ENCODE measurements around the gene CDSN. TPM values are rescaled to one million over a fixed set of nuclear protein-coding genes. Genes with fewer than 3 reads are reported as not detected.

The CDSN gene
- total and polyA plus RNA-seq, 2 donors, result 0.05 to 6.2 TPM

DNA sequence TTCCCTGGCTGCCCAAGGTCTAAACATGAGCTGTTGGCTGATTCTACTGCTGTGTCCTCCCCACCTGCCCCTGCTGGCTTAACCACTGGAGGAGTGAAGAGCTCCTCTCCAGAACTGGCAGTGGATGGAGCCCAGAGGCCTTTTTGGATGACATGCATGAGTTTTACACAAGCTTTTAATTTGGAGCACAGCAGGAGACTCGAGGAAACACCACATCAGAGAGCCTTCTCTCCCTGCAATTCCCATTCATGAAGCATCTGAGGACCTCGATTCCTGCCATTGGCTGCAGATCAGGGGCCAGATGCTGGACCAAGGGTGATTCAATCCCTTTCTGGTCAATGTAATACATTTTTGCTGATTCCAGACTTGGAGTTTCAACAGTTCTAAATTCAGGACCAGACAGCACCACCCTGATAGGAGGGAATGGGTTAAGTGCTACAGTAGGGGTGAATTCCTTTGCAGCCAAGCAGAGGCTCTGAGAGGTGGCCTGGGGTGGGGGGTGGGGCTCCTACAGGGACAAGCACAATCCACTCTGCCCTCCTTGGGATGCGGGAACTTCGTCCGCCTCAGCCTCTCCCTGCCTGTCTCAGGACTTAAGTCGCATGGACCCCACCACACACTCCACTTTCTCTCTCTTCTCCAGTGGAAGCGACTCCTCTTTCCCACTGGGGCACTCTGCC lies 6.2 kb downstream of the CDSN start:
- no peak for DNase-seq (ENCODE audit: low read depth in 6 of 9, low spot score in 9 of 9)
- no peak overlapping the region for H3K4me3 ChIP-seq (ENCODE audit: low read length in 2 of 2)
- WGBS, result 78% methylated on average over 7 of the region's 7 CpGs
- peaks cover 0 to 62% of the 10 kb centered on the region in 2 donors for H3K27me3 ChIP-seq (ENCODE audit: control insufficient read depth in 2 of 2, insufficient read depth in 1 of 2, low read length in 1 of 2)
- no peaks in the 10 kb centered on the region for H3K36me3 ChIP-seq (ENCODE audit: control insufficient read depth in 2 of 2, insufficient read depth in 2 of 2, low read length in 1 of 2)
- no peak overlapping the region for H3K27ac ChIP-seq (ENCODE audit: low read depth in 1 of 2, low read length in 1 of 2)
- H3K9me3 ChIP-seq (ENCODE audit: control insufficient read depth in 2 of 2, insufficient read depth in 1 of 2, low read length in 1 of 2), result no peaks in the 10 kb centered on the region
- H3K4me1 ChIP-seq (ENCODE audit: control insufficient read depth in 2 of 2, insufficient read depth in 2 of 2, low read length in 2 of 2), result peaks cover 0 to 3% of the 10 kb centered on the region in 2 donors

DNA sequence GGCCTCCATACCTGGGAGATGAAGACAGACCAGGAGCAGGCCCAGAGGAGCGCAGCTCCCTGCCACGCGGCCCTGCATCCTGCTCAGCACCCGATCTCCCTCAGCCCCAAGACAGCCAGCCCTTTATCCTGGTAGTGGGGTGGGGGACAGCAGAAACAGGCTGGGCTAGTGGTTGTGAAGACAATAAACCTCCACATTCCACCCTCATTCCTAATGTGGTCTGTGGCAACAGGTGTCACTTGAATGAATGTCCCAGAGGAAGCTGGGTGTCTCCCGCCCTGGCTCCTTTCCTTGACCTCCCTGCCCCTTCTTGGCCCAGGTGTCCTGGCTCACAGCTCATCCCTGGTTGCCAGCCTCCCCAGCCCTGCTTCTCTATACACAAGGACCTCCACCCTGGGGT lies 7.8 kb downstream of the CDSN start, which contains the start of gene C6orf15:
Gene C6orf15 (minus strand): TSS at position 98 of the 400 bp plus-strand sequence. CDS start 20 bp downstream, at position 78.
- H3K27me3 ChIP-seq (ENCODE audit: control insufficient read depth in 2 of 2, insufficient read depth in 1 of 2, low read length in 1 of 2), result peaks cover 0 to 58% of the 10 kb centered on the region in 2 donors
- no peak within 1 kb of the TSS for H3K4me3 ChIP-seq (ENCODE audit: low read length in 2 of 2)
- no peaks in the 10 kb centered on the region for H3K36me3 ChIP-seq (ENCODE audit: control insufficient read depth in 2 of 2, insufficient read depth in 2 of 2, low read length in 1 of 2)
- WGBS, result 97% methylated on average over 5 of the region's 5 CpGs
- no peaks in the 10 kb centered on the region for H3K9me3 ChIP-seq (ENCODE audit: control insufficient read depth in 2 of 2, insufficient read depth in 1 of 2, low read length in 1 of 2)
- H3K27ac ChIP-seq (ENCODE audit: low read depth in 1 of 2, low read length in 1 of 2), result no peak within 1 kb of the TSS
- H3K4me1 ChIP-seq (ENCODE audit: control insufficient read depth in 2 of 2, insufficient read depth in 2 of 2, low read length in 2 of 2), result peaks cover 0 to 3% of the 10 kb centered on the region in 2 donors
- no peak for DNase-seq (ENCODE audit: low read depth in 6 of 9, low spot score in 9 of 9)

DNA sequence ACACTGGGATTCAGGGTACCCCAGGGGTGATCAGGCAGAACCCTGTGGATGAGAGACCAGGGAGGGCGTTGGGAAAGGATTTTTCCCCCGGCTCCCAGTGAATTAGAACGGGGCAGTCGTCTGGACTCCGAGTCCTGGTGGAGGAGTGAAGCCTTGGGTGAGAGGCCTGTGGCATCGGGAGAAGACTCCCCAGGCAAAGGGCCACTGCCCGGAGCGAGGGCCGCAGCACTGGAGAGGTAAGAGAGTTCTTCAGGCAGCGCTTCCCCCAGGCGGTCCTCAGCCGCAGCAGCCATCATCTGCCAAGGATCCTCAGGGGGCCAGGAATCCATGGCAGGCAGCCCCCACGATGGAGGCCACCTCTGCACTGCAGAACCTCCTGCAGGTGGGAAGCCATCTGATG lies 8.5 kb downstream of the CDSN start:
- no peak overlapping the region for H3K27ac ChIP-seq (ENCODE audit: low read depth in 1 of 2, low read length in 1 of 2)
- peaks cover 0 to 3% of the 10 kb centered on the region in 2 donors for H3K4me1 ChIP-seq (ENCODE audit: control insufficient read depth in 2 of 2, insufficient read depth in 2 of 2, low read length in 2 of 2)
- peaks cover 0 to 52% of the 10 kb centered on the region in 2 donors for H3K27me3 ChIP-seq (ENCODE audit: control insufficient read depth in 2 of 2, insufficient read depth in 1 of 2, low read length in 1 of 2)
- H3K9me3 ChIP-seq (ENCODE audit: control insufficient read depth in 2 of 2, insufficient read depth in 1 of 2, low read length in 1 of 2), result no peaks in the 10 kb centered on the region
- H3K36me3 ChIP-seq (ENCODE audit: control insufficient read depth in 2 of 2, insufficient read depth in 2 of 2, low read length in 1 of 2), result no peaks in the 10 kb centered on the region
- DNase-seq (ENCODE audit: low read depth in 6 of 9, low spot score in 9 of 9), result no peak
- WGBS, result 96% methylated on average over 13 of the region's 13 CpGs
- no peak overlapping the region for H3K4me3 ChIP-seq (ENCODE audit: low read length in 2 of 2)

DNA sequence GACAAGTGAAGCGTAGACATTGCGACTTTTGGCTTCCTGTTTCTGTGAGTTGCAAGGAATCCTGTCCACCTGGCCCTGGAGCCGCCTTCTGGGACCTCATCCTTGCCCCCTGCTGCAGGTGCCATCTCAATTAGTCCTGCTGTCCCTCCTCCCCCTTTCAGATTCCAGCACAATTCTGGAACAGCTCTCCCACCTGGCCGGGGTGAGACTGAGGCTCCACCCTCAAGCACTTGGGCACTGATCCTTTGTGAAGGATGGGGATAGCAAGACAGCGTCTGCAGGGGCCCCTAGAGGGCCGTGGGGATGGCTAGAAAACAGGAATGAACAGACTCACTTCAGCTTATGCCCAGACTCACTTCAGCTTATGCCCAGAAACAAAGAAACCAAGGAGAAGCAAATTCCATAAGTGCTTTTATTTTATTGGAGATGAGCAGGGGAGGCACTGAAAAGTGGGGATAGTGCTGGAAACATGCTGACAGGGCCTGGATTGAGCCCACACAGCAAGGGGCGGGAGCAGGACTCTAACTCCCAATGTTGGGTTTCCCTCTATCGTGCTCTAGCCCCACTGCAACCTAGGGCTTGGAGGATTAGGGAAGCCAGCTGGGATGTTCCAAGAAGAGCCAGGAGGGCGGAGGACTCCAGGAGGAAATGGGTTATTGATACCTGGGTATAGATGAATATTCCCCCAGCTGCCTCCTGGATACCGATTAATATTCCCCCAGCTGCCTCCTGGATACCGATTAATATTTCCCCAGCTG lies 9.2 kb downstream of the CDSN start:
- H3K27ac ChIP-seq (ENCODE audit: low read depth in 1 of 2, low read length in 1 of 2), result no peak overlapping the region
- peaks cover 0 to 45% of the 10 kb centered on the region in 2 donors for H3K27me3 ChIP-seq (ENCODE audit: control insufficient read depth in 2 of 2, insufficient read depth in 1 of 2, low read length in 1 of 2)
- DNase-seq (ENCODE audit: low read depth in 6 of 9, low spot score in 9 of 9), result no peak
- H3K9me3 ChIP-seq (ENCODE audit: control insufficient read depth in 2 of 2, insufficient read depth in 1 of 2, low read length in 1 of 2), result no peaks in the 10 kb centered on the region
- H3K36me3 ChIP-seq (ENCODE audit: control insufficient read depth in 2 of 2, insufficient read depth in 2 of 2, low read length in 1 of 2), result no peaks in the 10 kb centered on the region
- peaks cover 0 to 3% of the 10 kb centered on the region in 2 donors for H3K4me1 ChIP-seq (ENCODE audit: control insufficient read depth in 2 of 2, insufficient read depth in 2 of 2, low read length in 2 of 2)
- WGBS, result 92% methylated on average over 11 of the region's 11 CpGs
- no peak overlapping the region for H3K4me3 ChIP-seq (ENCODE audit: low read length in 2 of 2)

DNA sequence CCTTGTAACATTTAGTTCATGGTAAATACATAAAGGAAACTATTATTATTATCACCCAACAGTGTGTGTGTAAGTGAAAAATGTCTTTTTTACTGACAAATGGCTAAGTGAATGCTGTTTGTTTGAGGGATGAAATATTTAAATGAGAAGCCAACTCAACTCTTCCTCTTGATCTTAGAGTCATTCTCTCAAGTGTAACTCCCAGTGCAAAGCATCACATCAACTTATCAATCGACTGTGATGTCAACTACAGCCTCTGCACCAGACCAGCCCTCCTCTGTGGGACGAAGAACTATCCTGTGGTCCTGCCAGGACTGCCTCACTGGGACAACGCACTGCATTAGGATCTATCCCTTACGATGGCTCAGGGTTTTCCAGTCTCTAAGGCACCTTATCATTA lies 13.2 kb downstream of the CDSN start:
- 86% methylated on average over 4 of the region's 4 CpGs for WGBS
- Histone ChIP-seq H3K4me1 (ENCODE audit: control insufficient read depth in 2 of 2, insufficient read depth in 2 of 2, low read length in 2 of 2) (peaks cover 0 to 2% of the 10 kb centered on the region in 2 donors), H3K27ac (ENCODE audit: low read depth in 1 of 2, low read length in 1 of 2) (no peak overlapping the region), H3K27me3 (ENCODE audit: control insufficient read depth in 2 of 2, insufficient read depth in 1 of 2, low read length in 1 of 2) (peaks cover 0 to 27% of the 10 kb centered on the region in 2 donors), H3K9me3 (ENCODE audit: control insufficient read depth in 2 of 2, insufficient read depth in 1 of 2, low read length in 1 of 2) (no peaks in the 10 kb centered on the region), H3K36me3 (ENCODE audit: control insufficient read depth in 2 of 2, insufficient read depth in 2 of 2, low read length in 1 of 2) (no peaks in the 10 kb centered on the region), H3K4me3 (ENCODE audit: low read length in 2 of 2) (no peak overlapping the region)
- DNase-seq (ENCODE audit: low read depth in 6 of 9, low spot score in 9 of 9), result no peak

DNA sequence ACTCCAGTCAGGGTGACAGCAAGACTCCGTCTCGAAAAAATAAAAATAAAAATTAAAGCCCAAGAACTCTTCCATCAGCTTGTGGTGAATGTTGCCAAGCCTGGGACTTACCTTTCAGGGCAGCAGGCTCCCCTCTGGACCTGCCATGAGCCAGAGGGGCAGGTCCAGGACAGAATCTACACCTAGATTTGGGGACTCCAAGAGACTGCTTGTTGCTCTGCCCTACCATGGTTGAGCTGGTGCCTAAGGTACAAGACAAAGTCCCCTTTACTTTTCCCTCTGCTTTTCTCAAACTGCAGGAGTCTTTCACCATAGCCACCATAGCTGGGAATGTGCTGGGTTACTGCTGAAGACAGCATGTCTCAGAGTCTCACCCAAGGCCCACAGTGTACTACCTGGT lies 17.1 kb downstream of the CDSN start:
- no peaks in the 10 kb centered on the region for H3K27me3 ChIP-seq (ENCODE audit: control insufficient read depth in 2 of 2, insufficient read depth in 1 of 2, low read length in 1 of 2)
- H3K9me3 ChIP-seq (ENCODE audit: control insufficient read depth in 2 of 2, insufficient read depth in 1 of 2, low read length in 1 of 2), result no peaks in the 10 kb centered on the region
- no peak overlapping the region for H3K4me3 ChIP-seq (ENCODE audit: low read length in 2 of 2)
- 98% methylated on average over 2 of the region's 2 CpGs for WGBS
- no peaks in the 10 kb centered on the region for H3K36me3 ChIP-seq (ENCODE audit: control insufficient read depth in 2 of 2, insufficient read depth in 2 of 2, low read length in 1 of 2)
- no peak for DNase-seq (ENCODE audit: low read depth in 6 of 9, low spot score in 9 of 9)
- no peak overlapping the region for H3K27ac ChIP-seq (ENCODE audit: low read depth in 1 of 2, low read length in 1 of 2)
- peaks cover 0 to 2% of the 10 kb centered on the region in 2 donors for H3K4me1 ChIP-seq (ENCODE audit: control insufficient read depth in 2 of 2, insufficient read depth in 2 of 2, low read length in 2 of 2)

DNA sequence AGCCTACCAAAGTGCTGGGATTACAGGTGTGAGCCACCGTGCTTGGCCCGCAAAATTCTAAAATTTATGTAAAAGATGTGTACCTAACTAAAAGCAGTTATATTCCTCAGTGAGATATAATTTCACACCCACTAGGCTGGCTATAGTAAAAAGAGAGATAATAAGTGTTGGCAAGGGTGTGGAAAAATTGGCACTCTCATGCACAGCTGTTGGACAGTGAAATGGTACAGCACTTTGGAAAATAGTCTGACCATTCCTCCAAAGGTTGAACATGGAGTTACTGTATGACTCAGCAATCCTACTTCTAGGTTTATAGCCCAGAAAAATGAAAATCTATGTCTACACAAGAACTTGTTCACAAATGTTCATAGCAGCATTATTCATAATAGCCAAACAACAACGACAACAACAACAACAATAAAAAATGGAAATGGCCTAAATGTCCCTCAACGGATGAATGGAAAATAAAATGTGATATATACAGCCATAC lies 21.8 kb downstream of the CDSN start:
- Histone ChIP-seq H3K9me3 (ENCODE audit: control insufficient read depth in 2 of 2, insufficient read depth in 1 of 2, low read length in 1 of 2) (no peaks in the 10 kb centered on the region), H3K4me3 (ENCODE audit: low read length in 2 of 2) (no peak overlapping the region), H3K27me3 (ENCODE audit: control insufficient read depth in 2 of 2, insufficient read depth in 1 of 2, low read length in 1 of 2) (no peaks in the 10 kb centered on the region), H3K27ac (ENCODE audit: low read depth in 1 of 2, low read length in 1 of 2) (no peak overlapping the region), H3K36me3 (ENCODE audit: control insufficient read depth in 2 of 2, insufficient read depth in 2 of 2, low read length in 1 of 2) (no peaks in the 10 kb centered on the region), H3K4me1 (ENCODE audit: control insufficient read depth in 2 of 2, insufficient read depth in 2 of 2, low read length in 2 of 2) (peaks cover 8 to 14% of the 10 kb centered on the region in 2 donors)
- no peak for DNase-seq (ENCODE audit: low read depth in 6 of 9, low spot score in 9 of 9)
- 95% methylated on average over 4 of the region's 4 CpGs for WGBS

DNA sequence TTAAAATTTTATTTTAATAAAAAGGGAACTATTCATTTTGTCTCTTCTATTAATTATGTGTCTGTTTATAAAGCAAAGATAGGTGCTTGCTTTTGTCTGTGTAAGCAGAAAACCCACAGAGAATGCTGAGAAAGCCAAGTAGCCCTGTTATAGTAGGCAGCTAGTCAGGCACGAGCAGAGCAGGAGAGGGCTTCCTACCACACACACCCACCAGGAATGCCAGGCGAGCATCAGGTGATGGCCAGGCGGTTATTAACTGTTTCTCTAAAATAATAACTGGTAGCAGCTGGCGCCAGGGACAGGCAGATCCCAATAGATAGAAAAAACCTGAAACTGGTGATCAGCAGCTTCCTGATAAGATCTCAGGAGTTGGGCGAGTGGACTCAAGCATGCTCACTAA lies 23.6 kb downstream of the CDSN start:
- Histone ChIP-seq H3K9me3 (ENCODE audit: control insufficient read depth in 2 of 2, insufficient read depth in 1 of 2, low read length in 1 of 2) (no peaks in the 10 kb centered on the region), H3K4me3 (ENCODE audit: low read length in 2 of 2) (no peak overlapping the region), H3K36me3 (ENCODE audit: control insufficient read depth in 2 of 2, insufficient read depth in 2 of 2, low read length in 1 of 2) (no peaks in the 10 kb centered on the region), H3K4me1 (ENCODE audit: control insufficient read depth in 2 of 2, insufficient read depth in 2 of 2, low read length in 2 of 2) (peaks cover 8 to 12% of the 10 kb centered on the region in 2 donors), H3K27me3 (ENCODE audit: control insufficient read depth in 2 of 2, insufficient read depth in 1 of 2, low read length in 1 of 2) (no peaks in the 10 kb centered on the region), H3K27ac (ENCODE audit: low read depth in 1 of 2, low read length in 1 of 2) (no peak overlapping the region)
- no peak for DNase-seq (ENCODE audit: low read depth in 6 of 9, low spot score in 9 of 9)
- WGBS, result 91% methylated on average over 5 of the region's 5 CpGs

DNA sequence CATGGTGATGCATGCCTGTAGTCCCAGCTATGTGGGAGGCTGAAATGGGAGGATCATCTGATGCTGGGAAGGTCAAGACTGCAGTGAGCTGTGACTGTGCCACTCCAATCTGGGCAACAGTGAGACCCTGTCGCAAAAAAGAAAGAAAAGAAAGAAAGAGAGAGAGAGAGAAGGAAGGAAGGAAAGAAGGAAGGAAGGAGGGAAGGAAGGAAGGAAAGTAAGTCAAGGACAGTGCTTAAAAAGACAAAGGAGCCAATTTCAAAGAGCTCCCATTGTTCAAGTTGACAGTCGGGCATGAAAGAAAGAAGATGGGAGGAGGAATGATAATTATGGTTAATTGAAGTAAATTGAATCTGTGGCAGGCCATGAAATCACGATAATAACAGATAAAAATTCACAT lies 24.0 kb downstream of the CDSN start:
- 94% methylated on average over 3 of the region's 3 CpGs for WGBS
- Histone ChIP-seq H3K4me1 (ENCODE audit: control insufficient read depth in 2 of 2, insufficient read depth in 2 of 2, low read length in 2 of 2) (peaks cover 8 to 12% of the 10 kb centered on the region in 2 donors), H3K27me3 (ENCODE audit: control insufficient read depth in 2 of 2, insufficient read depth in 1 of 2, low read length in 1 of 2) (no peaks in the 10 kb centered on the region), H3K36me3 (ENCODE audit: control insufficient read depth in 2 of 2, insufficient read depth in 2 of 2, low read length in 1 of 2) (no peaks in the 10 kb centered on the region), H3K9me3 (ENCODE audit: control insufficient read depth in 2 of 2, insufficient read depth in 1 of 2, low read length in 1 of 2) (no peaks in the 10 kb centered on the region), H3K4me3 (ENCODE audit: low read length in 2 of 2) (no peak overlapping the region), H3K27ac (ENCODE audit: low read depth in 1 of 2, low read length in 1 of 2) (no peak overlapping the region)
- no peak for DNase-seq (ENCODE audit: low read depth in 6 of 9, low spot score in 9 of 9)
